T-cell (primary cell): ENCODE data around the gene ANKRD44. TPM values are rescaled to one million over a fixed set of nuclear protein-coding genes. Genes with fewer than 3 reads are reported as not detected.

ENCODE experiments used
- ATAC-seq, 4 experiments: fragments of 200-7000 bp in 3 of 4; fragments of 150-1000 bp in 1 of 4; cut with Tn5 transposase; replicated peaks in 1 of 4; 1 replicate in 3 of 4; 2 replicates in 1 of 4; pipeline ENCODE4 v1.10.0; 2021; ENCODE audit warnings: moderate library complexity in 3 of 4, mild to moderate bottlenecking in 2 of 4, moderate number of reproducible peaks in 1 of 4
- CTCF ChIA-PET, 2 donors: fragments of 300-600 bp; sonication (Branson Sonifier 250); formaldehyde crosslinking; loops; one replicate each; lab custom pipeline; 2022; ENCODE audit warnings: antibody characterized with exemption in 2 of 2; lab: Charles Lee
- POLR2A ChIA-PET, 2 donors: fragments of 300-600 bp; sonication (Branson Sonifier 250); formaldehyde crosslinking; loops; one replicate each; lab custom pipeline; 2022; ENCODE audit warnings: antibody characterized with exemption in 2 of 2; lab: Charles Lee
- DNase-seq, 35 experiments: peaks; one replicate each; pipeline versions ENCODE4 v3.0.0 to v3.0.0-alpha.2; 2013 to 2023
- H3K27ac ChIP-seq: one replicate; pipeline ENCODE4 v1.5.1; 2013; ENCODE audit warnings: low read length
- H3K27me3 ChIP-seq, 2 experiments: replicated peaks in 1 of 2; 1 replicate in 1 of 2; 2 replicates in 1 of 2; pipeline versions ENCODE4 v1.6.1 to v1.7.0; 2013; ENCODE audit warnings: low read length in 1 of 2, mixed read lengths in 1 of 2; ENCODE audit not compliant: control insufficient read depth in 2 of 2, insufficient read depth in 2 of 2; ENCODE audit errors: extremely low read depth in 1 of 2
- H3K36me3 ChIP-seq, 2 donors: 1 replicate in 1 of 2; 2 replicates in 1 of 2; pipeline versions ENCODE4 v1.6.1 to v1.7.0; 2013; ENCODE audit warnings: low read length in 1 of 2; ENCODE audit not compliant: control insufficient read depth in 2 of 2, insufficient read depth in 1 of 2; ENCODE audit errors: extremely low read depth in 1 of 2
- H3K4me1 ChIP-seq, 2 experiments: 1 replicate in 1 of 2; 2 replicates in 1 of 2; pipeline versions ENCODE4 v1.6.1 to v1.7.0; 2013; ENCODE audit warnings: low read length in 2 of 2, mixed read lengths in 1 of 2; ENCODE audit not compliant: insufficient read depth in 2 of 2, control insufficient read depth in 1 of 2; ENCODE audit errors: extremely low read depth in 1 of 2
- H3K4me3 ChIP-seq, 2 donors: 1 replicate in 1 of 2; 2 replicates in 1 of 2; pipeline versions ENCODE4 v1.5.1 to v1.7.0; 2013; ENCODE audit warnings: mild to moderate bottlenecking in 2 of 2, low read length in 1 of 2, moderate library complexity in 1 of 2; ENCODE audit not compliant: control insufficient read depth in 1 of 2; ENCODE audit errors: extremely low read depth in 1 of 2
- H3K9me3 ChIP-seq: 2 replicates; pipeline ENCODE4 v1.7.0; 2013
- H3K27ac Mint-ChIP-seq, 2 donors: one replicate each; pipeline ENCODE4 v1.8.0; 2020 to 2021; ENCODE audit warnings: mild to moderate bottlenecking in 2 of 2, mixed read lengths in 2 of 2
- H3K27me3 Mint-ChIP-seq, 2 donors: one replicate each; pipeline ENCODE4 v1.8.0; 2021 to 2022; ENCODE audit warnings: mixed read lengths in 2 of 2
- H3K36me3 Mint-ChIP-seq: one replicate; pipeline ENCODE4 v1.8.0; 2021; ENCODE audit warnings: mixed read lengths
- H3K4me1 Mint-ChIP-seq, 3 donors: one replicate each; pipeline ENCODE4 v1.8.0; 2020 to 2022; ENCODE audit warnings: mixed read lengths in 3 of 3, mild to moderate bottlenecking in 1 of 3
- H3K4me3 Mint-ChIP-seq, 3 donors: one replicate each; pipeline ENCODE4 v1.8.0; 2020 to 2022; ENCODE audit warnings: mild to moderate bottlenecking in 3 of 3, mixed read lengths in 3 of 3, moderate library complexity in 3 of 3
- H3K9me3 Mint-ChIP-seq, 3 donors: one replicate each; pipeline ENCODE4 v1.8.0; 2020 to 2022; ENCODE audit warnings: mixed read lengths in 3 of 3
- WGBS: methylation state at CpG from one replicate; pipeline ENCODE4 v1.1.5; 2013; ENCODE audit warnings: missing lambda C conversion rate; ENCODE audit not compliant: insufficient coverage; 5-methylcytosine and 5-hydroxymethylcytosine counted together
- total RNA-seq, 35 experiments: library from RNA in 6 of 35; stranded (reverse) in 6 of 35; fragments of 120-200 nt in 1 of 35; gene quantifications; one replicate each; pipeline versions ENCODE4 v1.2.1 to v1.2.4 and lab custom pipeline; 2013 to 2026

ANKRD44 gene
- total RNA-seq, 5 donors from 2014 or later (not counting 1 experiment from before 2014, with no cell fraction given): 225 to 333 (median 238) TPM

GRCh38 chr2:197324801-197325200 is 14.2 kb upstream of the ANKRD44 start:
- Histone ChIP-seq H3K9me3 (no peaks in the 10 kb centered on the region), H3K36me3 (no peaks in the 10 kb centered on the region), H3K4me3 (no peak overlapping the region), H3K4me1 (peaks cover 36 to 65% of the 10 kb centered on the region in 2 experiments), H3K27me3 (no peaks in the 10 kb centered on the region), H3K27ac (peak overlapping the region; percentile 87)
- POLR2A ChIA-PET: interaction anchor here in 1 of 2 donors (0.5 to 0.7 kb wide), 3 partner anchors 10 to 196 kb away, joined by 3 to 5 read pairs (median 3); no protein-coding TSS in a partner anchor
- CTCF ChIA-PET: interaction anchor here in 1 of 2 donors (1.6 kb wide), 1 partner anchor 211 kb away, joined by 4 read pairs; no protein-coding TSS in a partner anchor
- no peak for DNase-seq
- H3K27ac Mint-ChIP-seq: peak overlapping the region; percentile 90 to 94
- H3K4me3 Mint-ChIP-seq: peak overlapping the region; percentile 11 to 77 (median 43)
- H3K9me3 Mint-ChIP-seq: no peaks in the 10 kb centered on the region
- no peaks in the 10 kb centered on the region for H3K36me3 Mint-ChIP-seq
- ATAC-seq: no peak
- peaks cover 78 to 84% (median 81%) of the 10 kb centered on the region in 3 donors for H3K4me1 Mint-ChIP-seq
- H3K27me3 Mint-ChIP-seq: no peaks in the 10 kb centered on the region

DNA sequence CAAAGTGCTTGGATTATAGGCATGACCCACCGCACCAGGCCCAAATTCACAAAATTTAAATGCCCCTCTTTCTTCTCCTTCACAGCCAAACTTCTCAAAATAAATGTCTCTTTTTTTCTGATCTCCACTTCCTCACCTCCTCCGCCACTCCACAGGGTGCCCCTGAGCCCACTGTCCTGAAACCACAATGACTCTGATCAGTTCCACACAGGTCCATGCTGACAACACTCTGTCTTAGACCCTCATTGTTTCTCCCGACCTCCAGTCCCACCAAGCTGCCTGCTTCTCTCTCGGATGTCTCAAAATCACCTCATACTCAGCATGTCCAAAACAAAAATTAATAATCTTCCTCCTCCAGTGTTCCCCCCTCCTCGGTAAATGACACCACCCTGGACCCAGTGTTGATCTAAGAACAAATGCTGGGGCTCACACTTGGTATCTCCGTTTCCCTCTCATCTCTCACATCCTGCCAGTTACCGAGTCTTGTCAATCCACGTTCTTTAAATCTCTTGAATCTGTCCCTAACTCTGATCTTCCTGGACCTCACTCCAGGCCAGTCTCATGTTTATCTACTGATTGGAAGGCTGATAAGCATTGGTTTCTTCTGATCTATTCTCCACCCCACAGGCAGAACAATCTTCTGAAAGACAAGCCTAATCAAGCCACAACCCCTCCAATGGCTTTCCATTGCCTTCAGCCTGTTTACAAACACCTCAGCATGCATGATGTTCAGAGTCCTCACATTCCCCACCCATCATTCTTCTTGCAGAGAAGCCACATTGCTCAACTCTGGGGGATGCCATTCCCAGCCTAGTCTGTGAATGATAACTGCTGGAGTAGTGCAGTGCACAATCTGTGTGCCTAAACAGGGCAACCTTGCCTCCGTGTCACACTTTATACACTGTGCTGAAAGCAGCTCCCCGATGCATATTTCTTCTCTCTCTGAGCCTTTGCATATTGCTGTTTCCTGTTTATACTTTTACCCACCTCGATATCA is 12.4 kb upstream of the ANKRD44 start:
- Histone ChIP-seq H3K36me3 (no peaks in the 10 kb centered on the region), H3K27me3 (no peaks in the 10 kb centered on the region), H3K4me3 (peak overlapping the region in 1 of 2 donors; percentile 15), H3K9me3 (no peaks in the 10 kb centered on the region), H3K27ac (peak overlapping the region; percentile 87), H3K4me1 (peaks cover 26 to 53% of the 10 kb centered on the region in 2 experiments)
- ATAC-seq (peak; percentile 83 to 88 (median 84)), DNase-seq (peak in 10 of 35 experiments; percentile 15 to 54 (median 40))
- peaks cover 68 to 77% (median 71%) of the 10 kb centered on the region in 3 donors for H3K4me1 Mint-ChIP-seq
- POLR2A ChIA-PET: interaction anchor here in 1 of 2 donors (0.5 to 1.0 kb wide), 2 partner anchors 15 to 68 kb away, joined by 3 to 5 read pairs; no protein-coding TSS in a partner anchor
- 16% methylated on average over 9 of the region's 11 CpGs for WGBS
- CTCF ChIA-PET: interaction anchor here in 1 of 2 donors (1.0 to 1.6 kb wide), 3 partner anchors 12 to 210 kb away, joined by 3 to 4 read pairs (median 4); no protein-coding TSS in a partner anchor
- no peaks in the 10 kb centered on the region for H3K9me3 Mint-ChIP-seq
- no peaks in the 10 kb centered on the region for H3K36me3 Mint-ChIP-seq
- peak overlapping the region; percentile 99 for H3K27ac Mint-ChIP-seq
- peak overlapping the region; percentile 56 to 77 (median 68) for H3K4me3 Mint-ChIP-seq
- no peaks in the 10 kb centered on the region for H3K27me3 Mint-ChIP-seq

DNA sequence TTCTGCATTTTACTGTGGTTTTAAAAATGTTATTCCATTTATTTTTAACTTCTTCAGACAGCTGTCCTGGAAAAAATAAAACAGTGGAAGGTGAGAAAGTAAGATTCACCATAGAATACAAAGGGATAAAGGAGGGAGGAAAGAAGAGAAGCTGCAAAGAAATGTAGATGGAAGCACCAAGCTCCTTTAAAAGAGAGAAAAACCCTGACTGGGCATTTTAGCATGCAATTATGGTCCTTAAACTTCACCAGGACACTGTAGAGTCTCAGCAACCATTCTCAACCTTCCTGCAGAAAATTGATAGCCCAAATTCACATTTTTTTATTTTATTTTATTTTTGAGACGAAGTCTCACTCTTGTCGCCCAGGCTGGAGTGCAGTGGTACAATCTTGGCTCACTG is 11.6 kb upstream of the ANKRD44 start:
- Mint-ChIP-seq H3K4me3 (peak overlapping the region in 2 of 3 donors; percentile 28 to 77), H3K9me3 (no peaks in the 10 kb centered on the region), H3K27ac (peak overlapping the region; percentile 99), H3K27me3 (no peaks in the 10 kb centered on the region), H3K36me3 (no peaks in the 10 kb centered on the region), H3K4me1 (peaks cover 59 to 71% (median 62%) of the 10 kb centered on the region in 3 donors)
- Histone ChIP-seq H3K9me3 (no peaks in the 10 kb centered on the region), H3K27ac (peak overlapping the region; percentile 87), H3K27me3 (no peaks in the 10 kb centered on the region), H3K4me1 (peaks cover 24 to 45% of the 10 kb centered on the region in 2 experiments), H3K36me3 (no peaks in the 10 kb centered on the region), H3K4me3 (no peak overlapping the region)
- ATAC-seq (no peak), DNase-seq (no peak)
- ChIA-PET POLR2A (interaction anchor here (1.0 kb wide), 2 partner anchors 67 to 124 kb away, joined by 3 to 4 read pairs; no protein-coding TSS in a partner anchor), CTCF (interaction anchor here in 1 of 2 donors (1.0 kb wide), 1 partner anchor 11 kb away, joined by 4 read pairs; no protein-coding TSS in a partner anchor)
- no CpG with 5 or more reads among the region's 2 CpGs for WGBS

DNA sequence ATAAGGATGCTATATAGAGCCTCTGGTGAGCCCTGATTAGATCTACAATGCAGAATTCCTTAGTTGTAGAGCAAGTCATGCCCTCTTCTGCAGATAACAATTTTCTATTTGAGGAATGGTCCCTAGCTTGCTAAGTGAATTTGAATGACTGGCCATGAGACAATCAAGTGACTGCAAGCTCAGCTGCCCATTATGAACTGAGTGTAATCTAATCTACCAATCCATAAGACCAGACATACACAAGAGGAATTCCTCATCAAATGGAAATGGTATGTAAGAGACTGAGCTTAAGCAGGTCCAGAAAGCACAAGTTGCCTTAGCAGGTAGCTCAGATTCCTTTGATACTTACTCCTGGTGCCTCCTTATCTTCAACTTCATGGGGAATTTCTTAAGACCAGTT is 4.8 kb upstream of the ANKRD44 start:
- ChIA-PET POLR2A (no interaction called here), CTCF (interaction anchor here in 1 of 2 donors (1.1 to 2.0 kb wide), 3 partner anchors 12 to 202 kb away, joined by 3 to 7 read pairs (median 4); no protein-coding TSS in a partner anchor)
- H3K36me3 Mint-ChIP-seq: no peaks in the 10 kb centered on the region
- H3K27ac Mint-ChIP-seq: peak overlapping the region in 1 of 2 donors; percentile 46
- peaks cover 12 to 13% of the 10 kb centered on the region in 2 experiments for H3K4me1 ChIP-seq
- peaks cover 42 to 62% (median 51%) of the 10 kb centered on the region in 3 donors for H3K4me1 Mint-ChIP-seq
- H3K4me3 Mint-ChIP-seq: no peak overlapping the region
- ATAC-seq (no peak), DNase-seq (no peak)
- no peaks in the 10 kb centered on the region for H3K27me3 Mint-ChIP-seq
- H3K9me3 Mint-ChIP-seq: no peaks in the 10 kb centered on the region
- H3K36me3 ChIP-seq: no peaks in the 10 kb centered on the region
- no peaks in the 10 kb centered on the region for H3K9me3 ChIP-seq
- H3K27me3 ChIP-seq: no peaks in the 10 kb centered on the region
- H3K27ac ChIP-seq: no peak overlapping the region
- H3K4me3 ChIP-seq: no peak overlapping the region

DNA sequence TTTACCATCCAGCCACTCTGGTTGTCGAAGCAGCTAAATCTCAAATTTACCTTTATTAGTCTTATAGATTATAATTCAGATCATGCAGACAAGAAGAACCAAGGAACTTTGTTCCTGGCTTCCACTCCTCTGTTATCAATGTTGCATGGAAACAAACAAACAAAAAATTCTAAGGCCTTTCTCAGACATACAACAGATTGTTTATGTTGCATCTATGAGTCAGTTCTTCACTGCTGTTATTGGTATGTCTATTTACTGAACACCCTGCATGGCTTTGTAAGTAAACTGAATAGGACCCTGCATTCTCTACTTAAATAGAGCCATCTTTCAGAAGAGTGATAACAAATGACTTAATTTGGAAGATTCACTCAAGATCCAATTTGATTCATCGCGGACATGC is 1.6 kb upstream of the ANKRD44 start:
- H3K4me1 ChIP-seq: peaks cover 22% of the 10 kb centered on the region in 2 experiments
- Mint-ChIP-seq H3K27me3 (no peaks in the 10 kb centered on the region), H3K4me3 (peak overlapping the region in 2 of 3 donors; percentile 78 to 92), H3K4me1 (peaks cover 49 to 71% (median 65%) of the 10 kb centered on the region in 3 donors), H3K9me3 (no peaks in the 10 kb centered on the region), H3K36me3 (no peaks in the 10 kb centered on the region), H3K27ac (peak overlapping the region; percentile 93 to 95)
- H3K4me3 ChIP-seq: no peak overlapping the region
- DNase-seq (no peak), ATAC-seq (no peak)
- WGBS: no CpG with 5 or more reads among the region's 3 CpGs
- H3K36me3 ChIP-seq: no peaks in the 10 kb centered on the region
- POLR2A ChIA-PET: interaction anchor here (0.6 to 1.5 kb wide), 3 partner anchors 72 to 199 kb away, joined by 5 to 6 read pairs (median 5); no protein-coding TSS in a partner anchor
- peak overlapping the region; percentile 80 for H3K27ac ChIP-seq
- CTCF ChIA-PET: interaction anchor here (0.5 to 5.1 kb wide), 10 partner anchors 10 to 199 kb away, joined by 3 to 50 read pairs (median 5); no protein-coding TSS in a partner anchor
- no peaks in the 10 kb centered on the region for H3K27me3 ChIP-seq
- H3K9me3 ChIP-seq: no peaks in the 10 kb centered on the region
